GM19099 (cell line): ENCODE results near the gene ATP4B.

ENCODE experiments used
- POLR2A ChIP-seq: IDR thresholded peaks from 3 replicates; pipeline ENCODE4 v1.6.1; 2011; ENCODE audit warnings: low read depth; ENCODE audit not compliant: insufficient read length; ENCODE audit errors: extremely low read depth

ATP4B gene

DNA sequence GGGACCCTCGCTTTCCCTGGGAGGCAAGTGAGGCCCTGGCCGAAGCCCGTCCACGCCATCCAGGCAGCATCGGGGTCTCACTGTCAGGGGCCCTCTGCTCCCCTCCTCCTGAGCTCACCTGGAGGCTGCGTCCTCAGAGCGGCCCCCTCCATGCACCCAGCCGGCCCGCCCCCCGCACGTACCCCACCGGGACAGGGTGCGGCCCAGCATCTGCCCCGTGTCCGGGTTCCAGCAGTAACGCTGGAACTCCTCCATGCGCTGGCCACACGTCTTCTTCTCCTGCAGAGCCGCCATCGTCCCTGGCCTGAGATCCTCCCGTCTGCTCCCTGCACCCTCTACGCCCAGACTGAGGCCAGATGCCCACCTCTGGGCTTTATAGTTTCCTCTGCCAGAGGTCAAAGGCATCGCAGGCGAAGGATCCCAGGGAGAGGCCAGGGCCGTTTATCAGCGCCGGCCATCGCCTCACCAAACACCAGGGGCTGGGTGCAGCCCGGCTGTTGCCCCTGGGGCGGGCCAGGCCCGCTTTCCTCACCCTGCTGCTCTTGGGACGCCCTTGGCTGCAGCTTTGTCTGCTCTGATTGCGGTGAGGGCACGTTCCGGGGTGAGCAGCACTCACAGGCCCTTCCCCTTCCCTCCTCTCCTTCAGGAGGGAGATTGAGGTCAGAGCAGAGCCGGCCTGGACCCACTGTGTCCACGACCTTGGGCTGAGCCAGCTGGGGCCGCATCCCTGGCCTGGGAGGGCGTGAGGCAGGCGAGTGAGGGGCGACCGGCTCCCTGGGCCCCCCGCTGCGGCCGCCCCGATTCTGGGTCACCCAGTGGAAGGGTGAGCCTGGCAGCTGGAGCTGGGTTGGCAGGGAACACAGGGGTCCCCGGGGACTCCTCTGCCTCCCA lies at the start of gene ATP4B:
Gene ATP4B, minus strand, starts transcription at position 348 of the 891 bp plus-strand sequence. Its CDS starts 54 bp downstream, at position 294.
- no peak for TF ChIP-seq POLR2A

GRCh38 chr13:113672002-113672651 lies 14.1 kb upstream of the ATP4B start:
- TF ChIP-seq POLR2A: no peak

GRCh38 chr13:113671066-113672001 lies 13.3 kb upstream of the ATP4B start:
- TF ChIP-seq POLR2A: no peak

DNA sequence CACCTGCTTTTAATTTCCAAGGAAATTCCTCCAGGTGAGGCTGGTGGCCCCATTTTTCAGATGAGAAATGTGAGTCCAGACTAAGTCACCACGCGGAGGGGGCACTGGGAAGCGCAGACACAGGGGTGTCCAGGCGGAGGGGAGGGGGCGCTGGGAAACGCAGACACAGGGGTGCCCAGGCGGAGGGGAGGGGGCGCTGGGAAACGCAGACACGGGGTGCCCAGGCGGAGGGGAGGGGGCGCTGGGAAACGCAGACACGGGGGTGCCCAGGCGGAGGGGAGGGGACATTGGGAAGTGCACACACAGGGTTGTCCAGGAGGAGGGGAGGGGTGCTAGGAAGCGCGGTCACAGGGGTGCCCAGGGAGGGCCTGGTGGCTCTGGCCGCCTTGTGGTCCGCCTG lies 12.5 kb upstream of the ATP4B start:
- no peak for TF ChIP-seq POLR2A

- TF ChIP-seq POLR2A: no peak
Observed at GRCh38 chr13:113669755-113670341, 11.8 kb upstream of the ATP4B start.

DNA sequence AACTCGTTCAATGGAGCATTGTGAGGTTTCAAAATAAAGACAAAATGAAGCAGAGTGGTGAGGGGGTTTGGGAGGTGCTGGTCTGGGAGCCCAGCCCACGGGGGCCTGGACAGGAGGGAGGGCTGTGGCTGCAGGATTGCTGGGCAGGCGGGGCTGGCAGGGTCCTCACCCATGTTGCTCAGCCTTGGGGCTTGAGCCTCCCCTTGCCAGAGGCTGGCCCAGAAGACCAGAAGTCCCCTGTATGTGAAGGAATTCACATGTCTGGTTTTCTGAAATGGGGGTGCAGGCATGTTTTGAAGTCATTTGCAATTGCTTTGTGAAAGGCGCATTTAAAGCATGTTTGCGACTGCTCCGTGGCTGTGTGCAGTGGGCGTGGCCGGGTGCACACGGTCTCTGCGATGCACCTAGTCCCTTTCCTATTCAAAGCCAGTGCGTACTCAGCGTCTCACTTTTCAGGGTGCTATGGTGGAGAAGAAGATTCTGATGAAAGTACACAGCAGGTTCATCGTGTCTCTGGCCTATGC lies 11.3 kb upstream of the ATP4B start:
- no peak for TF ChIP-seq POLR2A

DNA sequence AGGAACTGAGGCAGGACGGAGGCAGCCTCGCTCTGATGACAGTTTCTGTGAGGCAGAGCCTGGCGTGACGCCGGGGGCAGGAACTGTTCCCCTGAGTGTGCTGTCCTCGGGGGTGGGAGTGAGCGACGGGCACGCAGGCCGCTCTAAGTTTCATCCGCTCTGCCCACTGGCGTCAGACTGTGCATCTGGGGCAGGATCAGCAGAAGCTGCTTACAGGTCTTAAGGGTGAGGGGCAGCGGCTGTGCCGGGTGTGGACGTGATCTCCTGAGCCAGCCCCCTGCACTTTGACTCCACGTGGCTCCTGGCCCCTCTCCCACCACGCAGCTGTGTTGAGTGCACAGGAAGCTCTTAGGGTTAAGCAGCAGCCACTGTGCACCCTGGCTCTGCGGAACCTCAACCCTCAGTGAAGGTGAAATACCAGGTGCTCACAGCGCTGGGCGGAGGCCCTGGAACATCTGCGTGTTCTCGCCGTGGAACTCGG lies 10.5 kb upstream of the ATP4B start:
- TF ChIP-seq POLR2A: no peak

GRCh38 chr13:113667771-113668490 lies 9.9 kb upstream of the ATP4B start:
- no peak for TF ChIP-seq POLR2A

GRCh38 chr13:113666951-113667701 lies 9.1 kb upstream of the ATP4B start, which contains the start of gene GRK1:
Gene GRK1 (plus strand): TSS chr13:113667219. CDS start chr13:113667387, 168 bp downstream.
- TF ChIP-seq POLR2A: no peak

DNA sequence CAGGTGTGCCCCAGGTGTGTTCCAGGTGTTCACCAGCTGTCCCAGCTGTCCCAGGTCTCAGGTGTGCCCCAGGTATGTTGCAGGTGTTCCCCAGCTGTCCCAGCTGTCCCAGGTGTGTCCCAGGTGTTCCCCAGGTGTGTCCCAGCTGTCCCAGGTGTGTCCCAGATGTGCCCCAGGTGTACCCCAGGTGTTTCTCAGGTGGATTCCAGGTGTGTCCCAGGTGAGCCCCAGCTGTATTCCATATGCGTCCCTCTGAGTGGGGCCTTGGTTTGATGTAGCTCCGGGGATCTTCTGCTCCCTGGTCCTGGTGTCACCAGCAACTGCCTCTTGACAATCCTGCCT lies 8.3 kb upstream of the ATP4B start:
- TF ChIP-seq POLR2A: no peak

DNA sequence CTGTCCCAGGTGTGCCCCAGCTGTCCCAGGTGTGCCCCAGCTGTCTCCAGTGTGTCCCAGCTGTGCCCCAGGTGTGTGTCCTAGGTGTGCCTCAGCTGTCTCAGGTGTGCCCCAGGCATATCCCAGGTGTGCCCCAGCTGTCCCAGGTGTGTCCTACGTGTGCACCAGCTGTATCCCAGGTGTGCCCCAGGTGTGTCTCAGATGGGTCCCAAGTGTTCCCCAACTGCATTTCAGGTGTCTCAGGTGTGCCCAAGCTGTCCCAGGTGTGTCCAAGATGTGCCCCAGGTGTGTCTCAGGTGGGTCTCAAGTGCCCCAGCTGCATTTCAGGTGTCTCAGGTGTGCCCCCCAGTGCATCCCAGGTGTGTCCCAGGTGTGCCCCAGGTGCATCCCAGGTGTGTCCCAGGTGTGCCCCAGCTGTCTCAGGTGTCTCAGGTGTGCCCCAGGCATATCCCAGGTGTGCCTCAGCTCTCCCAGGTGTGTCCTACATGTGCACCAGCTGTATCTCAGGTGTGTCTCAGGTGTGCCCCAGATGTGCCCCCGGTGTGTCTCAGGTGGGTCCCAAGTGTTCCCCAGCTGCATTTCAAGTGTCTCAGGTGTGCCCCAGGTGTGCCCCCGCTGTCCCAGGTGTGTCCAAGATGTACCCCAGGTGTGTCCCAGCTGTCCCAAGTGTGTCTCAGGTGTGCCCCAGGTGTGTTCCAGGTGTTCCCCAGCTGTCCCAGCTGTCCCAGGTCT lies 7.8 kb upstream of the ATP4B start:
- TF ChIP-seq POLR2A: no peak
